NCI-H524 (cell line): ENCODE results near the gene ANGPTL2.
A peak's percentile ranks its signal among the peaks of the same experiment; 100 is the strongest.
"Not testable (repeated sequence)": the region's sequence is repeated elsewhere in the genome, so short reads cannot be mapped to it uniquely, and the experiment has no call there.

Source experiments
- DNase-seq, 2 experiments: peaks; one replicate each; lab custom pipeline; 2025; lab: John Stamatoyannopoulos, UW

ANGPTL2 gene

GRCh38 chr9:127122176-127123063, at the start of gene ANGPTL2:
Gene ANGPTL2, minus strand, starts transcription at chr9:127122635. Its CDS starts 13,904 bp downstream, at chr9:127108731.
- DNase-seq, result peak; percentile 95 to 100

- not testable (repeated sequence) for DNase-seq
These were observed 48.9 kb upstream of the ANGPTL2 start for GRCh38 chr9:127171348-127171747.

- DNase-seq, result no peak
These were observed 48.2 kb upstream of the ANGPTL2 start for GRCh38 chr9:127170652-127171051.

GRCh38 chr9:127170103-127170502, 47.7 kb upstream of the ANGPTL2 start:
- DNase-seq, result no peak

- DNase-seq, result no peak
These were observed 47.1 kb upstream of the ANGPTL2 start for GRCh38 chr9:127169575-127169883.

- DNase-seq, result no peak
These were observed 46.5 kb upstream of the ANGPTL2 start for GRCh38 chr9:127168756-127169574.

- DNase-seq, result no peak
These were observed 45.3 kb upstream of the ANGPTL2 start for GRCh38 chr9:127167560-127168326.

- DNase-seq, result no peak
These were observed 44.5 kb upstream of the ANGPTL2 start for GRCh38 chr9:127166651-127167524.

- no peak for DNase-seq
These were observed 43.7 kb upstream of the ANGPTL2 start for GRCh38 chr9:127166111-127166510.

GRCh38 chr9:127165116-127165515, 42.7 kb upstream of the ANGPTL2 start:
- no peak for DNase-seq

- DNase-seq, result no peak
These were observed 41.0 kb upstream of the ANGPTL2 start for GRCh38 chr9:127163409-127163808.

GRCh38 chr9:127162864-127163365, 40.5 kb upstream of the ANGPTL2 start:
- DNase-seq, result no peak

- DNase-seq, result no peak
These were observed 39.8 kb upstream of the ANGPTL2 start for GRCh38 chr9:127162046-127162863.

- no peak for DNase-seq
These were observed 38.7 kb upstream of the ANGPTL2 start for GRCh38 chr9:127161081-127161624.

GRCh38 chr9:127159949-127160610, 37.6 kb upstream of the ANGPTL2 start:
- DNase-seq, result no peak

GRCh38 chr9:127159325-127159801, 36.9 kb upstream of the ANGPTL2 start:
- peak in 1 of 2 experiments; percentile 55 for DNase-seq

- no peak for DNase-seq
These were observed 36.4 kb upstream of the ANGPTL2 start for GRCh38 chr9:127158786-127159324.

- DNase-seq, result no peak
These were observed 33.0 kb upstream of the ANGPTL2 start for GRCh38 chr9:127155314-127155960.
